OCI-LY7 (cell line): ENCODE data around the gene WNK2. TPM values are rescaled to one million over a fixed set of nuclear protein-coding genes. Genes with fewer than 3 reads are reported as not detected.

Experiments
- BruUV-seq: library from RNA; stranded (reverse); fragments of 400-500 nt; replicated peaks from 2 replicates; lab custom pipeline; 2021; lab: Mats Ljungman, UMichigan
- CTCF ChIA-PET: fragments of 300-600 bp; sonication (Branson Sonifier 250); formaldehyde crosslinking; loops from one replicate; lab custom pipeline; 2022; ENCODE audit warnings: antibody characterized with exemption; ENCODE audit not compliant: unreplicated experiment; lab: Charles Lee
- POLR2A ChIA-PET: fragments of 300-600 bp; sonication (Branson Sonifier 250); formaldehyde crosslinking; loops from one replicate; lab custom pipeline; 2022; ENCODE audit warnings: antibody characterized with exemption; lab: Charles Lee
- DNase-seq: peaks from one replicate; pipeline ENCODE4 v3.0.0-alpha.2; 2015; ENCODE audit warnings: low spot score
- H2AFZ ChIP-seq: fragments of 200-600 bp; sonication (generic), shearing (Covaris generic); 2 replicates; pipeline ENCODE4 v1.6.1; 2014; ENCODE audit warnings: mild to moderate bottlenecking, antibody characterized with exemption, low read length, moderate library complexity
- H3K27ac ChIP-seq: fragments of 200-600 bp; sonication (generic); 2 replicates; pipeline ENCODE4 v1.5.1; 2014; ENCODE audit warnings: mixed run types, low read depth, mild to moderate bottlenecking, moderate library complexity, low read length, inconsistent platforms; ENCODE audit not compliant: poor library complexity, severe bottlenecking
- H3K36me3 ChIP-seq: fragments of 200-600 bp; sonication (generic); 2 replicates; pipeline ENCODE4 v1.6.1; 2014; ENCODE audit warnings: mild to moderate bottlenecking, antibody characterized with exemption, low read length, moderate library complexity, mixed read lengths; ENCODE audit not compliant: insufficient read depth
- H3K4me1 ChIP-seq: fragments of 200-600 bp; sonication (generic); 2 replicates; pipeline ENCODE4 v1.5.1; 2014; ENCODE audit warnings: mild to moderate bottlenecking, low read length; ENCODE audit not compliant: insufficient read depth, poor library complexity, severe bottlenecking
- H3K4me2 ChIP-seq: fragments of 200-600 bp; sonication (generic); 2 replicates; pipeline ENCODE4 v1.6.1; 2014; ENCODE audit warnings: mild to moderate bottlenecking, low read length
- H3K4me3 ChIP-seq: fragments of 200-600 bp; sonication (generic); 2 replicates; pipeline ENCODE4 v1.5.1; 2014; ENCODE audit warnings: mild to moderate bottlenecking, low read depth, low read length; ENCODE audit not compliant: poor library complexity, severe bottlenecking
- H3K79me2 ChIP-seq: fragments of 200-600 bp; sonication (generic); 2 replicates; pipeline ENCODE4 v1.6.1; 2016; ENCODE audit warnings: low read depth, mild to moderate bottlenecking, low read length, moderate library complexity, mixed read lengths; ENCODE audit not compliant: insufficient read depth
- H3K9me2 ChIP-seq: fragments of 200-600 bp; sonication (generic); 2 replicates; pipeline ENCODE4 v1.6.1; 2016; ENCODE audit warnings: mild to moderate bottlenecking, low read length, mixed read lengths; ENCODE audit not compliant: insufficient read depth
- H3K9me3 ChIP-seq: fragments of 200-600 bp; sonication (generic); 2 replicates; pipeline ENCODE4 v1.6.1; 2014; ENCODE audit warnings: mild to moderate bottlenecking, mixed run types, low read length, mixed read lengths
- H4K20me1 ChIP-seq: fragments of 200-600 bp; sonication (generic); 2 replicates; pipeline ENCODE4 v1.6.1; 2014; ENCODE audit warnings: mild to moderate bottlenecking, antibody characterized with exemption, low read length, moderate library complexity, mixed read lengths; ENCODE audit not compliant: insufficient read depth
- CTCF ChIP-seq: fragments of 200-600 bp; sonication (generic); conservative IDR thresholded peaks from 2 replicates; pipeline ENCODE4 v1.5.1; 2014; ENCODE audit warnings: mild to moderate bottlenecking, antibody characterized with exemption, low read length, moderate library complexity, mixed read lengths
- EZH2phosphoT487 ChIP-seq: fragments of 200-600 bp; sonication (generic); IDR thresholded peaks from 2 replicates; pipeline ENCODE4 v1.6.1; 2018; ENCODE audit warnings: low read depth, borderline replicate concordance, mild to moderate bottlenecking, mixed run types, antibody characterized with exemption, low read length, moderate library complexity, mixed read lengths
- intact Hi-C: fragments of 100-400 bp; cut with micrococcal nuclease; formaldehyde crosslinking; loops from one replicate; pipeline ENCODE4 v1.10.0; 2022; ENCODE audit not compliant: unreplicated experiment
- total RNA-seq, 2 experiments: library from RNA; depleted of rRNA in 1 of 2; stranded (reverse); fragments of >200 nt in 1 of 2; shearing (Covaris generic) in 1 of 2; gene quantifications; 2 replicates each; pipeline ENCODE4 v1.2.3, GENCODE V29; 2014 to 2022

The WNK2 gene
- total RNA-seq, 2 experiments from 2014 or later: 142 to 194 TPM

- Histone ChIP-seq H3K4me3 (no peak overlapping the region), H4K20me1 (no peaks in the 10 kb centered on the region), H3K79me2 (no peaks in the 10 kb centered on the region), H3K27ac (no peak overlapping the region), H3K9me3 (no peaks in the 10 kb centered on the region), H3K9me2 (no peaks in the 10 kb centered on the region), H3K4me1 (no peaks in the 10 kb centered on the region), H3K4me2 (no peak overlapping the region), H2AFZ (no peak overlapping the region), H3K36me3 (no peaks in the 10 kb centered on the region)
- ChIA-PET CTCF (interaction anchor here (0.6 kb wide), 1 partner anchor 56 kb away, joined by 3 read pairs; no protein-coding TSS in a partner anchor), POLR2A (interaction anchor here (0.7 kb wide), 1 partner anchor 111 kb away, joined by 6 read pairs; no protein-coding TSS in a partner anchor)
- BruUV-seq: no TSS peak
- no peak for DNase-seq
- no peak for TF ChIP-seq CTCF
- no peak for TF ChIP-seq EZH2phosphoT487
- intact Hi-C loops: no loop called here
Measured at GRCh38 chr9:93232388-93232960, 48.5 kb downstream of the WNK2 start.

DNA sequence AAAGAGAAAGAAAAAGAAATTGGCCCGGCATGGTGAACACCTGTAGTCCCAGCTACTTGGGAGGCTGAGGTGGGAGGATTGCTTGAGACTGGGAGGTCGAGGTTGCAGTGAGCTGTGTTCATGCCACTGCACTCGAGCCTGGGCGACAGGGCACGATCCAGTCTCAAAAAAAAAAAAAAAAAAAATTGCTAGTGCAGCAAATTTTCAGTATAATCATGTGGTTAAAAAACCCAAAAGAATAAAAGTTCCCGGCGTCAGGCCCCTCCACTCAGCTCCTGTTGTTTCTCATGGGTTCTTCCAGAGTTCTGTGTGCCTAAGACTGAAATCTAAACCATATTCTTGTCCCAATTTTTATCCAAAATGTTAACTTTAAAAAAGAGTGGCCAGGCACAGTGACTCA, 49.1 kb downstream of the WNK2 start:
- BruUV-seq: no TSS peak
- Histone ChIP-seq H3K4me1 (no peaks in the 10 kb centered on the region), H3K4me3 (no peak overlapping the region), H3K79me2 (no peaks in the 10 kb centered on the region), H3K27ac (no peak overlapping the region), H3K36me3 (no peaks in the 10 kb centered on the region), H3K9me3 (no peaks in the 10 kb centered on the region), H3K4me2 (no peak overlapping the region), H4K20me1 (no peaks in the 10 kb centered on the region), H3K9me2 (no peaks in the 10 kb centered on the region), H2AFZ (no peak overlapping the region)
- intact Hi-C loops: no loop called here
- TF ChIP-seq EZH2phosphoT487 (no peak), CTCF (no peak)
- POLR2A ChIA-PET: interaction anchor here (0.7 kb wide), 2 partner anchors 111 to 281 kb away, joined by 3 to 6 read pairs; no protein-coding TSS in a partner anchor
- DNase-seq: no peak
- CTCF ChIA-PET: no interaction called here

DNA sequence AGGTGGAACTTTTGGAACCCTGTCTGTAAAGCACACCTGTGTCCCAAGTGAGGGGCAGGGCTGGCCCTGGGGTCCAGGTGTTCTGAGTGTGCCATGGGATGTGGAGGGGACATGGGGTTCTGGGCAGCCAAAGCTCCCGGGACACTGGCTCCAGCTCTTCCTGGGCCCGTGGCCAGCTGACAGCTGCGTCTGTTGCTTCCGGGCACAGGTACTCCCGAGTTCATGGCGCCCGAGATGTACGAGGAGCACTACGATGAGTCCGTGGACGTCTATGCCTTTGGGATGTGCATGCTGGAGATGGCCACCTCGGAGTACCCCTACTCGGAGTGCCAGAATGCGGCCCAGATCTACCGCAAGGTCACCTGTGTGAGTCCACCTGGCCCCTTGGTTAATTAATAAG, 50.7 kb downstream of the WNK2 start:
- H3K79me2 ChIP-seq: no peaks in the 10 kb centered on the region
- H4K20me1 ChIP-seq: no peaks in the 10 kb centered on the region
- H3K4me3 ChIP-seq: no peak overlapping the region
- no peaks in the 10 kb centered on the region for H3K9me2 ChIP-seq
- H3K4me2 ChIP-seq: no peak overlapping the region
- peaks cover 7% of the 10 kb centered on the region for H3K4me1 ChIP-seq
- H2AFZ ChIP-seq: no peak overlapping the region
- no peak overlapping the region for H3K27ac ChIP-seq
- intact Hi-C loops: no loop called here
- POLR2A ChIA-PET: no interaction called here
- BruUV-seq: no TSS peak
- no peaks in the 10 kb centered on the region for H3K36me3 ChIP-seq
- no peak for DNase-seq
- no peaks in the 10 kb centered on the region for H3K9me3 ChIP-seq
- TF ChIP-seq EZH2phosphoT487 (no peak), CTCF (no peak)
- CTCF ChIA-PET: no interaction called here
